Activated CD8-positive, alpha-beta T cell treated with anti-CD3 and anti-CD28 coated beads, Interleukin-2, amount 10 ng/mL, durations not matched to agents 7 days and 5 days (primary cell): ENCODE data around the gene PDIK1L. TPM values are rescaled to one million over a fixed set of nuclear protein-coding genes. Genes with fewer than 3 reads are reported as not detected.

Source experiments
- total RNA-seq, 2 experiments: library from RNA; stranded (reverse); gene quantifications; one replicate each; pipeline ENCODE4 v1.2.3, GENCODE V29; 2021

The PDIK1L gene
- total RNA-seq, 2 experiments from 2014 or later = 21.3 to 25.4 TPM

Other genes with a start within 250 kb of the PDIK1L start
- 1 to 10 TPM; 3.2 to 3.3 TPM for gene PAQR7, start 236.1 kb upstream of the PDIK1L start, total RNA-seq
- gene STMN1, start 205.4 kb upstream of the PDIK1L start, total RNA-seq = 100 to 1,000 TPM; 740 to 781 TPM
- gene PAFAH2, start 113.8 kb upstream of the PDIK1L start, total RNA-seq = 10 to 100 TPM in 1 of 2 experiments, 1 to 10 TPM in 1; 9.1 to 10.9 TPM
- not detected for gene EXTL1, start 90.0 kb upstream of the PDIK1L start, total RNA-seq
- gene SLC30A2, start 65.7 kb upstream of the PDIK1L start, total RNA-seq = not detected
- gene TRIM63, start 44.2 kb upstream of the PDIK1L start, total RNA-seq = under 1 TPM in 1 of 2 experiments, not detected in 1; 0.23 TPM
- gene FAM110D, start 47.3 kb downstream of the PDIK1L start, total RNA-seq = not detected
- not detected for gene C1orf232, start 57.1 kb downstream of the PDIK1L start, total RNA-seq
- gene ZNF593, start 58.1 kb downstream of the PDIK1L start, total RNA-seq = 10 to 100 TPM; 28.4 to 31.1 TPM
- not detected for gene ZNF593OS, start 60.0 kb downstream of the PDIK1L start, total RNA-seq
- 1 to 10 TPM; 1.4 to 2.2 TPM for gene CNKSR1, start 65.7 kb downstream of the PDIK1L start, total RNA-seq
- gene CATSPER4, start 78.8 kb downstream of the PDIK1L start, total RNA-seq = not detected
- gene CEP85, start 122.4 kb downstream of the PDIK1L start, total RNA-seq = 10 to 100 TPM; 48.7 to 49.1 TPM
- 100 to 1,000 TPM; 795 to 814 TPM for gene SH3BGRL3, start 168.3 kb downstream of the PDIK1L start, total RNA-seq
- gene UBXN11, start 194.8 kb downstream of the PDIK1L start, total RNA-seq = 10 to 100 TPM; 34.4 to 40.9 TPM
- 1,000 to 10,000 TPM; 1,112 to 1,180 TPM for gene CD52, start 206.1 kb downstream of the PDIK1L start, total RNA-seq
- gene CRYBG2, start 242.3 kb downstream of the PDIK1L start, total RNA-seq = 1 to 10 TPM; 7.6 to 8.7 TPM